GM18507 (cell line): ENCODE data around the gene CCDC106.

Experiments
- DNase-seq: peaks from one replicate; pipeline ENCODE4 v3.0.0; 2011; ENCODE audit warnings: low read depth; ENCODE audit not compliant: insufficient read length; ENCODE audit errors: extremely low spot score
- FAIRE-seq: peaks from 2 replicates; lab custom pipeline; 2011; peaks lifted over from hg19 to GRCh38; lab: Jason Lieb, UNC

The CCDC106 gene

DNA sequence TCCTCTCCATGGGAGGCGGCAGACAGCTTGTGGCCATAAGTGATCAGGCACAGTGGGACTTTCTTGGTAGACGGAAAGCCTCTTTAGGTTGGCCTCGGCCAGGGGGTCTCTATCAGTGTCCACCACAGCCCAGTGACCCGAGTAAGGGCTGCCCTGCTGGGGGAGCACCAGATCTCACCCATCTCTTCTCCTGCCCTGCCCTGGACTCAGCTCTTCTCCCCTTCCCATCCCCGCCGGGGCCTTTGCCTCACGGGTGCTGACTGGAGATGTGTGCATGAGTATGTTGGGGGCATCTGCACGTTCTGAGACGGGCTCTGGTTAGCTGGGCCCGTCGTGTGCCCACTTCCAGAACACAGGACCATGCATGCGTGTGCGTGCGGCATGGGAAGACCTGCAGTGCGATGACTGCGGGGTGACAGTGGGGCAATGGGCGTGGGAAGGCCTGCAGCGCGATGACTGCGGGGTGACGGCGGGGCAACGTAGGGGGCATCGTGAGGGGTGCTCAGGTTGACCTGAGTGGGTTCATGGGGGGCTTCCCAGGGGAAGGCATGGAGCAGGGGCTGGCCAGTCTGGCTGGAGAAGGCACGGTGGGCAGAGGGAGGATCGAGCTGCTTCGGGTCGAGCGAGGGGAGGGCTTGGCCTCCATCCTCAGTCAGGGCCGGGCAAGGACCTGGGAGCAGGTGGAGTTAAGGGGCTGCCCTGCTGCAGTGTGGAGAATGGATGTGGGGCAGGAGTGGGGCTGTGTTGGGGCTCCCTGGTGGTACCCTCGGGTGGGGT is 42.9 kb downstream of the CCDC106 start:
- DNase-seq (no peak), FAIRE-seq (no peak)

DNA sequence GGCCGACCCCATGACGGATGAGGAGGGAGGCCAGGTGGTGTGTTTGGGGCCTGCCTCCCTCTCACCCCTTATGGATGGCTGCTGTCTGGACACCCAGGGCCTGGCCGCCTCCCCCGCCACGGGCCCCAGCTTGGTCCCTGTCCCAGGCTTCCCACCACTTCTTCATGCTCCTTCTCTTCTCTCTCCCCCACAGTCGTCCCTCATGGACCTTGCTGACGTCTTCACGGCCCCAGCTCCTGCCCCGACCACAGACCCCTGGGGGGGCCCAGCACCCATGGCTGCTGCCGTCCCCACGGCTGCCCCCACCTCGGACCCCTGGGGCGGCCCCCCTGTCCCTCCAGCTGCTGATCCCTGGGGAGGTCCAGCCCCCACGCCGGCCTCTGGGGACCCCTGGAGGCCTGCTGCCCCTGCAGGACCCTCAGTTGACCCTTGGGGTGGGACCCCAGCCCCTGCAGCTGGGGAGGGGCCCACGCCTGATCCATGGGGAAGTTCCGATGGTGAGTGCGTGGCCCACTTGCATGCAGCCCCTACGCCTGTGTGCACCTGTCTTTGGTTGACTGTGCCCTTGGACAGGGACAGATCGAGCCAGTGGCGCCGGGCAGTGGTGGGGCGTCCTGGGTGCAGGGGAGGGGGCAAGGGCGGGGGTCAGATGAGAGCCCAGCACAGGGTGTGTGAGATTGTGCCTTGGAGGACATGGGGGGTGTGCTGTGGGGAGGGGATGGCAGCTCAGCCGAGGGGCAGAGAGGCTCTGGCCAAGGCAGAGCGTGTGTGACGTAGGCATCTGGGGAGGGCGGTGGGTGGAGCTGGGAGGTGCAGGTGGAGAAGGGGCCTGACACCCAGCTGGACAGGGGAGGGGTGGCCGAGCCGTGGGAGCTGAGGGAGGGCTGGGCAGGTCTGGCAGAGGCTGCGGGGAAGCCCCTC is 43.8 kb downstream of the CCDC106 start:
- DNase-seq, result no peak
- FAIRE-seq, result no peak

DNA sequence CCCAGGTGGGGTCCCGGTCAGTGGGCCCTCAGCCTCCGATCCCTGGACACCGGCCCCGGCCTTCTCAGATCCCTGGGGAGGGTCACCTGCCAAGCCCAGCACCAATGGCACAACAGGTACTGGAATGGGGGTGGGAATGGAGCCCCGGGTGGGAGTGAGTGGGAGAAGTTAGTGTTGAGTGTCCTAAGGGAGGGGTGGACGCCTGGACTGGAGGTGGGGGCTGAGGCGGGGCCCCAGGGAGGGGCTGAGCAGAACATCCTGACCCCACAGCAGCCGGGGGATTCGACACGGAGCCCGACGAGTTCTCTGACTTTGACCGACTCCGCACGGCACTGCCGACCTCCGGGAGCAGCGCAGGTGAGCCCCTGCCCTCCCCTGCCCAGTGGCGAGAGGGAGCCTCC is 44.7 kb downstream of the CCDC106 start:
- no peak for FAIRE-seq
- DNase-seq, result no peak

DNA sequence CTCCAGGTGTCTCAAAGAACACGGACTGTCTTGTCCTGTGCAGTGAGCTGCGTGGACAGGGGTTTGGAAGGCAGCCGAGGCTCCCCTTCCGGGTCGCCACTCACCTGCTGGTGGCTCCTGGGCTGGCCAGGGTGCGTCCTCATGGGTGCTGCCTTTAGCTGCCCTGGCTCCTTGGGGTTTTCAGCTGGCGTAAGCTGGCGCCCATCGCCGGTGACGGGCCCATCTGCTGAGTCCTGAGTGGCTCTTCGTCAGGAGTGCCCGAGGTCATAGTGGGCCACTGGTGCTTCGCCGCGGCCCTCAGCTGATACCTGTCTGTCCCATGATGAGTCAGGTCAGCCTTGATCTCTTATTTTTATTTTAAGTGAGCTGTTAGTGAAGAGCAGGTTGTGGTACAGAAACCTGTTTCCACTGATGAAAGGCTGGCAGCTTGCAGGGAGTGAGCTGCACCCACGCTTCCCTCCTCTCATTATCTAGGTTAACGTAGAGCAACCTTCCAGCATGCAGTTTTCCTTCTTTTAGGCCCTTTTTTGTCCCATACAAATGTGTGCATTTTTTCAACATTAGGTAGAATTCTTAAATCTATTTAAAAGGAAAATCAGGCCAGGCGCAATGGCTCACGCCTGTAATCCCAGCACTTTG is 45.4 kb downstream of the CCDC106 start:
- no peak for DNase-seq
- FAIRE-seq, result no peak

DNA sequence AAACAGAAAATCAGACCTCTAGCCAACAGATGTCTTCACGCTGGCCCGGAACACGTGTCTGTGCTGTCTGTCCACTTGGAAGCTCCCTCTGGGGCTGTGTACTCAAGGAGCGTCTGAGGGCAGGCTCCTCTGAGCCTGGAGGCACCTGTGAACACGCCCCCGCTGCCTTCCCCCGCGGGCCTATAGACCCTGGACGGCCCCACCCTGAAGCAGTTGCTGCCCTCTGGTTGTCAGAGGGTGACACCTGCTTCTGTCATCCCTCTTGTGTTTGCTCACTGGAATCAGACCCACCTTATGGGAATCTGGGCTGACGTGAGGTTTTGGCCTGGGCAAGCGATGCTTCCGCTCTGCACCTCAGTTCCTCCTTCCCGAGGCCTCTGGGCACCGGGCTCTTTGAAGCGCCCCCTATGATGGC is 46.2 kb downstream of the CCDC106 start:
- FAIRE-seq, result no peak

DNA sequence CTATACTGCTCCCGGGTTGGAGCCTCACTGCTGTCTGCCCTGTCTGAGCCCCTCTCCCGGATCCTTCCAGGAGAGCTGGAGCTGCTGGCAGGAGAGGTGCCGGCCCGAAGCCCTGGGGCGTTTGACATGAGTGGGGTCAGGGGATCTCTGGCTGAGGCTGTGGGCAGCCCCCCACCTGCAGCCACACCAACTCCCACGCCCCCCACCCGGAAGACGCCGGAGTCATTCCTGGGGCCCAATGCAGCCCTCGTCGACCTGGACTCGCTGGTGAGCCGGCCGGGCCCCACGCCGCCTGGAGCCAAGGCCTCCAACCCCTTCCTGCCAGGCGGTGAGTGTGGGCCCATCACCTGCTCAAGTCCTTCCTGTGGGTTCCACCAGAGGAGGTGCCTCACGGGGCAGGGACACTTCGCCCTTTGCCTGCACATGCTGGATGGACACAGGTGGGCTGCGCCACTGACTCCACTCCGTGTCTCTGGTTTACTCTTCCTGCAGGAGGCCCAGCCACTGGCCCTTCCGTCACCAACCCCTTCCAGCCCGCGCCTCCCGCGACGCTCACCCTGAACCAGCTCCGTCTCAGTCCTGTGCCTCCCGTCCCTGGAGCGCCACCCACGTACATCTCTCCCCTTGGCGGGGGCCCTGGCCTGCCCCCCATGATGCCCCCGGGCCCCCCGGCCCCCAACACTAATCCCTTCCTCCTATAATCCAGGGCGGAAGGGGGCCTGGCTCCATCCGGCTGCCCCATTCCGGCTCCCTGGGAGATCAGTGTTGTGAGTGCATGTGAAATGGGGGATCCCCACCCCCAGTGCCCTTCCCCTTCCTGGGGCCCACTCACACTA is 46.9 kb downstream of the CCDC106 start:
- no peak for DNase-seq
- FAIRE-seq, result no peak

More for the DNA sequence above, 46.2 kb downstream of the CCDC106 start:
- no peak for DNase-seq

DNA sequence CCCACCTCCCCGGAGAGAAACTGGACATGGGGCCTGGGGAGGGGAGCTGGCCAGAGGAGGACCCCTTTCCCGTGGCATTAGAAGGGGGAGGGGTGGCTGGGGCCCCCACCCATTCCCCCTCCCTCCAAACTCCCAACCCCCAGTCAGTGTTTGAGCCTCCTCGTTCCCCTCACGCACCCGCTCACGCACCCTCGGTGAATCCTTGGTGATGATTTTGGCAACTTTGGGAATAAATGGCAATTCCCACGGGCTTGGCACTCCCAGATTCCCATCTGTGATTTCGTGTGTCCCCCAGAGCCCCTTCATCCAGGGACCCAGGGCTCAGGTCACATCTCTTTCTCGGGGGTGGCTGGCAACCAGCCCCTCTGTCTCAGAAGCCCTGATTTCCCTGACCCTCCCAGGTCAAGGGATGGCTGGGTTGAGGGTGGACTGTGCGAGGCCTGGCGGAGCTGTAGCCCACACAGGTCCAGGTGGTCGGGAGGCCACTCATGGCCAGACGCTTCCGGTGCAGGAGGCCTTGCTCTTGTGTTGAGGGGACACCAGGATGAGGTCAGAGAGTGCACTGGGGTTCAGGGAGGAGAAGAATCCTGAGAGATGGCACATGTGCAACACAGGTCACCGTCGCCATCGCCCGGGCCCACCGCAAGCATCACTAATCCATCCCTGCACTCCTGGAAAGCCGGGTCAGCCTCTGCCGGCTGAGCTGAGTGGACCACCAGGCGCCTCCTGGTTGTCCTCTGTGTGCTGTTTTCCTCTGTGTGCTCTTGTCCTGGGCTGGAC is 47.7 kb downstream of the CCDC106 start:
- DNase-seq (no peak), FAIRE-seq (no peak)

DNA sequence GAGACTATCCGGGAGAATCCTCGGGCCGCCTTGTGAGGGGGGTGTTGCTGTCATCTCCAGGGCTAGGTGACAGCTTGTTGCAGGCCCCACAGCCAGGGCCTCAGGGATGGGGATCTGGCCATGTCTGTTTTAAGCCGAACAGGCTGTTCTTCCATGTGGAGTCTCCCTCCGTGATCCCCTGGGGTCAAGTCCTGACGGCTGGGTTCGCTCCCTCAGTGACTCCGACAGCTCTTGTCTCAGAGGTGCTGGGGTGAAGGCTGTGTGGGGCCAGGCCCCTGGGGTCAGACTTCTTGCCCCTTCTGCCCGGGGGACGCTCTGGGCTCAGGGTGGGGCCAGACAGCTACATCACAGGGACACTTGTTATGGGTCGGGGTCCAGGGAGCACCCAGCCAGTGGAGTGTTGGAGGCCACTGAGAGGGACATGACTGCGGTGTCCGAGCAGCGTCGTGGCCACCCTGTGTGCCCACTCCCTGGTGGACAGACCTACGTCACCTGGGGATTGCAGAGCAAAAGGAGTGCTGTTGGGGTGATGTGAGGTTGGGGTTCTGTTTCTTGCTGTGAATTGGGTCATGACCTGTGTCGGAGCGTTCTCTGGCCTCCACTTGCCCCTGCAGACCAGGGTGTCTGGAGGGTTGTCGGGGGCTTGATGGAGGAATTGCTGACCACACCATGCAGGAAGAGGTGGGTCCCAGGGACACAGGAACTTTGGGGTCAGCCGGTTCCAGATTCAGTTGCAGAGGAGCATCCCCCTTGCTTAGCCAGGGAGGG is 48.5 kb downstream of the CCDC106 start:
- DNase-seq, result no peak
- FAIRE-seq, result no peak

DNA sequence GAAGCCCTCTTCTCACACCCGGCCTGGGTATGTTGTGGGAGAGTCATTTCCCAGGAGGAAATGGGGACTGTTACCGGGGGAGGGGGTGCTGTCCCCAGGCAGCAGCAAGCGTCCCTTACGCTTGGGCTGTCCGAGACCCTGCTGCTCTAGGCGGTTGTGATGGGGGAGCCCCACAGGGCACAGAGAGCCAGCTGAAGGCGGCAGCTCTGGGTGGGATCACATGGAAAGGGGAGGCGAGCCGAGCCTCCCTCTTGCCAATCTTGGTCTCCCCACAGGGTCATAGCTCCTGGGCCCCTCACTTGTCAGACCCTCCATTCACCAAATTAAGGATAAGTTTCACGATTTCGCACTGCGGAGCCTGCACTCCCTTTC is 49.0 kb downstream of the CCDC106 start:
- DNase-seq, result no peak
- no peak for FAIRE-seq

DNA sequence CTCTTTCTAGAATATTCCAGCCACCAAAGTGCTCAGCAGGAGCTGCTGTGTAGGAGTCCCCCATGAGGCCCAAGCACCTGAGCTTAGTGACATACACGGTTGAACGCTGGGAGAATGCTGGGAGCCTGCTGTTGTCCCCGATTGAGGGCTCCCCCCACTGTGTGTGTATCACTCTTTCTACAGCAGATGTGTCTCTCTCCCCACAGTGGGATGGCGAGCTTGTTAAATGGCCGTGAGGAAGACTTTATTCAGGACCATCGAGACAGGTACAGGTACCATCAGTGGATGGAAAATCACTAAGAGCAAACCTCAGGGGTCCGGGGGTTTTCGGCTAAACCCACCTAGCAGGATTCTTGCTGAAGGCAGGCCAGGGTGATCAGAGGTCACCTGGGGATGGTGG is 49.7 kb downstream of the CCDC106 start:
- FAIRE-seq (no peak), DNase-seq (no peak)

DNA sequence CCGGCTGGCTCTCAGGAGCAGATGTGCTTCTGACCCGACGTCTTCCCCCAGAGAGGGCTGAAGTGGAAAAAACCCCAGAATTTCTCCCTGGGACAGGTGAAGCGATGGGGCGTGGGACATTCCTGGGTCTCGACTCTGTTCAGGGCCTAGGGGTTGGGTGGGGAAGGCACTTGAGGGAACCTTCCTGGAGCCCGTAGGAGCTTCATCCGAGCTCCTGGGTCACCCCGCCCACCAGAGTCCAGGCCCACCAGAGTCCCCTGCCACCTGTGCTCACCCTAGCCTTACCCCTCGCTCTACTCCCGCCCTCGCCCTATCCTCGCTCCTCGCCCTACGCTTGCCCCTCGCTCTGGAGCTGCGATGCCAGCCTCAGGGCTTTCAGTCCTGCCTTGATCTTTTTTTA is 50.2 kb downstream of the CCDC106 start:
- FAIRE-seq (no peak), DNase-seq (no peak)

DNA sequence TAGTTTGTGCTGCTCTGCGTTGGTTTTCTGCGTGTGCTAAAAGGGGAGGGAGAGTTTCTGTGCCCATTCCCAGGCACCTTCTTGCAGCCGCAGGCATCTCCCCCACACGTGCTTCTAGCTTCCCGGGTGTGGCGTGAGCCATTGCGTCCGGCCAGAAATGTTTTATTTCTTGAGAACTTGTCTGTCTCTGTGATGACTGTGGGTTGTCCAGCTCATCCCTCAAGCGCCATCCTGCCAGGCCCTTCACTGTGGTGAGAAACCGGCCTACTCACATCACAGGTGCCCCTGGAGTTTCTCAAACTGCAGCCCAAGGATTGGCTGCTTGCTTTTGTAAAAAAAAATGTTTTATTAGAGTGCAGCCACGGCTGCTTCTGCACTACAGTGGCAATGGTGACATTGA is 51.2 kb downstream of the CCDC106 start:
- DNase-seq, result no peak
- no peak for FAIRE-seq

DNA sequence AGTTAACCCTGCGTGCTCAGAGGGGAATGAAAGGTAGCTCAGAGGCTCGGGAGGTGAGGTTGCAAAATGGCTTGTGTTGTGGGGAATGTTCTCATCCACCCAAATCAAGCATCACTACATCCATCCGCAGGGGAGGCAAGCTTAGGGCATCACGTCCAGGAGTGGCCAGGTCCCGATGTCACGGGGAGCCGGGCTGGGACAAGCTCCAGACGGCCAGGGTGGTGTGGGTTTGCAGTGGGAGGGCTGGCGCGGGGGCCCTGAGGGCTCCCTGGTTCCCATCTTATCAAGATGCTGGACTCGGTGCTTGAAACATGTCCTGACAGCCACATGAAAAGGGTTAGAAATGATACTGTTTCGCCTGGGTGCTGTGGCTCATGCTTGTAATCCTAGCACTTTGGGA is 52.8 kb downstream of the CCDC106 start:
- no peak for FAIRE-seq
- no peak for DNase-seq

DNA sequence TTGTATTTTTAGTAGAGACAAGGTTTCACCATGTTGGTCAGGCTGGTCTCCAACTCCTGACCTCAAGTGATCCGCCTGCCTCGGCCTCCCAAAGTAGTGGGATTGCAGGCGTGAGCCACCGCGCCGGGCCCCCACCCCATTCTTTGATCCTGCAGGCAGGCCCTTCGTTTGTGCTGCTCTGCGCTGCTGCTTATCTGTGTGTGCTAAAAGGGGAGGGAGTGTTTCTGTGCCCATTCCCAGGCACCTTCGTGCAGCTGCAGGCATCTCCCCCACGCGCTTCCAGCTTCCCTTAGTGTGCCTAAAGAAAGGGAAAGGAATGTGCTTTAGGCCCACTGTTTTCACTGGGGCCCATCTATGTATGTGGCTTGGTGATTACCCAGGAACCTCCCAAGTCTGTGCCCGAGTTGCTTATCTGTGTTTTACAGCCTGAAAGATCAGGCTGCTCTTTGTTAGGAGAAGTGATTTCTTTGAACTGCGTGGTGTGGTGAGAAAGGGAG is 54.2 kb downstream of the CCDC106 start:
- FAIRE-seq (no peak), DNase-seq (no peak)
